HG03060 (cell line): ENCODE data around the gene AXDND1.
"Not testable (repeated sequence)": the region's sequence is repeated elsewhere in the genome, so short reads cannot be mapped to it uniquely, and the experiment has no call there.

ENCODE experiments used
- ATAC-seq: cut with Tn5 transposase; IDR thresholded peaks from one replicate; pipeline ENCODE4 v1.9.1; 2021; ENCODE audit warnings: low read depth, moderate number of reproducible peaks; ENCODE audit not compliant: unreplicated experiment

The AXDND1 gene

DNA sequence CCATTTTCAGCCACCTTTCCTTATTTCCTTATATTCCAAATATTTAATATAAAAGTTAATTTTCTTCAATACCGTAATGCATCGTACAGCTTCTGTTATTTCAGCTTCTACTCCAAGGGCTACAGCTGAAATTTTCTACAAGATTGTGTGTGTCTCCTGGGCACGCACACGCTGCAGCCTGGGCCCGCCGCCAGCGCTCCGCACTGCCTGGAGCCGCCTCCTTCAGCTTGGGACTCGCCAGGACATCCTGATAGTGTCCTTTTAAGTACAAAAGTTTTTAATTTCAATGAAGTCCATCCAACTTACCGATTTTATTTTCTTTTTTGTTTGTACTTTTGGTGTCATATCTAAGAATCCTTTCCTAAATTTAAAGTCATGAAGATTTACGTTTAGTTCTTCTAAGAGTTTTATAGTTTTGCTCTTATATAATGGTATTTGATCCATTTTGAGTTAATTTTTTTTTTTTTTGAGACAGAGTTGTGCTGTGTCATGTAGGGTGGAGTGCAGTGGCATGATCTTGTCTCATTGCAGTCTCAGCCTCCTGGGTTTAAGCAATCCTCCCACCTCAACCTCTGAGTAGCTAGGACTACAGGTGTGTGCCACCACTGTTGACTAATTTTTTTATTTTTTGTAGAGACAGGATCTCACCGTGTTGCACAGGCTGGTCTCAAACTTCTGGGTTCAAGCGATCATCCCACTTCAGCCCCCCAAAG is 82.8 kb downstream of the AXDND1 start:
- no peak for ATAC-seq

DNA sequence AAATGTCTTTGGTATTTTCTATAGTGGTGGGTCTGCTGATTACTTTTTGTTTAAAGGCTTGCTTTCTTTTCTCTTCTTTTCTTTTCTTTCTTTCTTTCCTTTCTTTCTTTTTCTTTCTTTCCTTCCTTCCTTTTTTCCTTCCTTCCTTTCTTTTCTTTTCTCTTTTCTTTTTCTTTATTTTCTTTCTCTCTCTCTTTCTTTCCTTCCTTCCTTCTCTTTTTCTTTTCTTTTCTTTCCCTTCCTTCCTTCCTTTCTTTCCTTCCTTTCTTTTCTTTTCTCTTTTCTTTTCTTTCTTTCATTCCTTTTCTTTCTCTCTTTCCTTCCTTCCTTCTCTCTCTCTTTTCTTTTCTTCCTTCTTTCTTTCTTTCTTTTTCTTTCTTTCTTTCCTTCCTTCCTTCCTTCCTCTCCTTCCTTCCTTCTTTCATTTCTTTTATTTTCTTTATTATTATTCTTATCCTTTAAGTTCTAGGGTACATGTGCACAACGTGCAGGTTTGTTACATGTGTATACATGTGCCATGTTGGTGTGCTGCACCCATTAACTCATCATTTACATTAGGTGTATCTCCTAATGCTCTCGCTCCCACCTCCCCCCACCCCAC is 93.9 kb downstream of the AXDND1 start:
- not testable (repeated sequence) for ATAC-seq

DNA sequence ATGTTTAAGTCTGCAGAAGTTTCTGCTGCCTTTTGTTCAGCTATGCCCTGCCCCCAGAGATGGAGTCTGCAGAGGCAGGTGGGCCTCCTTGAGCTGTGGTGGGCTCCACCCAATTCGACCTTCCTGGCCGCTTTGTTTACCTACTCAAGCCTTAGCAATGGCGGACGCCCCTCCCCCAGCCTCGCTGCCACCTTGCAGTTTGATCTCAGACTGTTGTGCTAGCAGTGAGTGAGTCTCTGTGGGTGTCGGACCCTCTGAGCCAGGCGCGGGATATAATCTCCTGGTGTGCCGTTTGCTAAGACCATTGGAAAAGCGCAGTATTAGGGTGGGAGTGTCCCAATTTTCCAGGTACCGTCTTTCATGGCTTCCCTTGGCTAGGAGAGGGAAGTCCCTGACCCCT is 99.9 kb downstream of the AXDND1 start:
- ATAC-seq: not testable (repeated sequence)

DNA sequence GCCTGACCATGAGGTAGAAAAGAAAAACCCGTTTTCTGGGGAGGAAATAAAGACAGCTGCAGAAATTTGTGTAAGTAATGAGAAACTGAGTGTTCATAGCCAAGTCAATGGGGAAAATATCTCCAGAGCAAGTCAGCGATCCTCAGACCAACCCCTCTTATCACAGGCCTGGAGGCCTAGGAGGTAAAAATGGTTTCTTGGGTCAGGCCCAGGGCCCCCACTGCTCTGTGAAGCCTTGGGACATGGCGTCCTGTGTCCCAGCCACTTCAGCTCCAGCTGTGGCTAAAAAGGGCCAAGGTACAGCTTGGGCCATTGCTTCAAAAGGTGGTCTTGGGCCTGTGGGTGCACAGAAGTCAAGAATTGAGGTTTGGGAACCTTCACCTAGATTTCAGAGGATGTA is 108.9 kb downstream of the AXDND1 start:
- no peak for ATAC-seq

DNA sequence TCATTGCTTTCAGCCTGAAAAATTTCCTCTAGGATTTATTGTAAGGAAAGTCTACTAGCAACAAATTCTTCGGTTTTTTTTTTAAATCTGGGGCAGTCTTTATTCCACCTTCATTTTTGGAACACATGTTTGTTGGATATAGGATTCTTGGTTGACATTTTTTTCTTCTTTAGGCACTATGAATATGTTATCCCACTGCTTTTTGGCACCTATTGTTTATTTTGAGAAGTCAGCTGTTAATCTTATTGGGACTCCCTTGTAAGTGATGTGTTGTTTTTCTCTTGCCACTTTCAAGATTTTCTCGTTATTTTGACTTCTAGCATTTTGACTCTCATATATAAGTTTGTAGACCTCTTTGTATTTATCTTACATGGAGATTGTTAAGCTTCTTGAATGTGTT is 110.7 kb downstream of the AXDND1 start:
- ATAC-seq: no peak

DNA sequence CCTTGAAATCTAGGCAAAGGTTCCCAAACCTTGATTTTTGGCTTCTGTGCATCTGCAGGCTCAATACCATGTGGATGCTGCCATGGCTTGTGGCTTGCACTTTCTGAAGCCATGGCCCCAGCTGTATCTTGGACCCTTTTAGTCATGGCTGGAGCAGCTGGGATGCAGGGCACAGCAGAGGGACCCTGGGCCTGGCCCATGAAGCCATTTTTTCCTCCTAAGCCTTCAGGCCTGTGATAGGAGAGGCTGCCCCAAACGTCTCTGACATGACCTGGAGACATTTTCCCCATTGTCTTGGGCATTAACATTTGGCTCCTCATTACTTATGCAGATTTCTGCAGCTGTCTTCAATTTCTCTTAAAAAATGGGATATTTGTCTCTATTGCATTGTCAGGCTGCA is 112.6 kb downstream of the AXDND1 start:
- no peak for ATAC-seq

DNA sequence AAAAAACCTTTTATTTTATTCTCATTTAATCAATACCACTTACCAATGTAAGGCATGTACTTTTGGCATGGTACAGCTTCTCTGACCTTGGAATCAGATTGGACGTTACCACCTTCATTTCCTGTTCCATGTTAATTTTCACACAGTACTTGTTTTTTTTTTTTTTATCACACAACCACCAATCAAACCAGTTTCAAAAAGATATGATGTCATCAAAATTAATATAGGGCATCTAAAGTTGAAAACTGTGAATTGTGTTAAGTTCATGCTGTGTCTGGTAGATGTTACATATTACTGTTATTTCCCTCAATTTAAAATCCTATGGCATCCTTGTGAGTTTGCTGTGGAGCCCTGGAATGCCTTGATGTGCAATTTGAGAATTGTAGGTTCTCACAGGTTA is 124.8 kb downstream of the AXDND1 start:
- ATAC-seq: no peak

DNA sequence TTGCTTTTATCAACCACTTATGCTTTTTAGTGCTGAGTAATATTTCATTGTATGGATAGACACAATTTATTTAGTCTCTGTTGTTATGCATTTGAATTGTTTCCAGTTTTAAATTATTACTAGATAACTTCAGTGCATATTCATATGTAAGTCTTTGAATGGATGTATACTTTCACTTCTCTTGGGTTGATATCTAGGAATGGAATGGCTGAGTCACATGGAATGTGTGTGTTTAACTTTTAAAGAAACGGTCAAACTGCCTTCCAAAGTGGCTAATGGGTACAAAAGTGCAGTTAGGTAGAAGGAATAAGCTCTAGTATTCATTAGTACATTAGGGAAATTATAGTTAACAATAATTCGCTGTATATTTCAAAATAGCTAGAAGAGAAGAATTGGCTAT is 127.6 kb downstream of the AXDND1 start:
- no peak for ATAC-seq

DNA sequence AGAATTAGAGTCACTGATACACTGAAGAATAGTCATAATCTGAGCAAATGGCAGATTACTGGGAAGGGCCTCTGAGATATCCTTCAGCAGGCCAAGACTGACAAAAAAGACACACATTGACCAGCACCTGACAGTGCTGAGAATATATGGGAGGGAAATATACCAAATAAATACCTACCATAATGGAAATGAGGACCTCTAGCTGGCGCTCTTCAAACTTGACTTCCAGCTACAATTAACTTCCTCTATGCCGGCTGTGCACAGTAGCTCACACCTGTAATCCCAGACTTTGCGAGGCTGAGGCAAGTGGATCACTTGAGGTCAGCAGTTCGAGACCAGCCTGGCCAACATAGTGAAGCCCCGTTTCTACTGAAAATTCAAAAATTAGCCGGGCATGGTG is 140.4 kb downstream of the AXDND1 start:
- ATAC-seq: no peak

DNA sequence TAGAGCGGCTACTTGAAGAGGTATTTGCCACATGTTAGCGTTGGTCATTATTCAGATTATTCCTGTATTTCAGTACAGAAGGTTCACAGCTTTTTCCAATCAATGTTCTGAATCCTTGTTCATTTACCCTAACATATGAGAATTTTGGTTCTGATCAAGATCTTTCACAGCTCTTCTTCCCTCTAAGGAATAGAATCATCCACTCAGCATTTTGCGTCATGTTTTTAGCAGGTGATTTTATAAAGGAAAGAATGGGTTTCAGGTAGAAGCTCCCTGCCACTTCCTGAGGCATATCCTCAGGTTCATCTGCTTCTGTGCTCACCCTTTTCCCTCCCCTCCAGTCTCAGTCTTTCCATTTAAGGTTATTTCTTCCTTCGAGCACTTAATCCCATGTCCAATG is 143.6 kb downstream of the AXDND1 start:
- no peak for ATAC-seq

DNA sequence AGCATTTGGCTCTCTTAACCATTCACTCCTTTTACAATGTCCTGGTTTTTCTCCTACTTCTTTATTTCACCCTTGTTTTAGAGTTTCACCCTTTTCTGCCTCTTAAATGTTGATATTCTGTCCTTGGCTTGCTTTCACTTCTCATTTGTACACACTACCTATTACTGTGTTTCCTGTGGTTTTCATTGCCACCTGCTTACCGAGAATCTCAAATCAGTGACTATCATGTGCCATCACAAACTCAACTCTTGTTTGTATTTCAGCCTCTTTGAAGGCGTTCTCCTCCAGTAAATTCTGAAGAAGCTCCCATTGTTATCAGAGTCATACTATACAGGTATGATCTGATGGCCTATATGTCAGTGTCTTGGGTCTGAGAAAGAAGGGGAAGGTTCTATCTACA is 144.3 kb downstream of the AXDND1 start:
- peak; percentile 86 for ATAC-seq

DNA sequence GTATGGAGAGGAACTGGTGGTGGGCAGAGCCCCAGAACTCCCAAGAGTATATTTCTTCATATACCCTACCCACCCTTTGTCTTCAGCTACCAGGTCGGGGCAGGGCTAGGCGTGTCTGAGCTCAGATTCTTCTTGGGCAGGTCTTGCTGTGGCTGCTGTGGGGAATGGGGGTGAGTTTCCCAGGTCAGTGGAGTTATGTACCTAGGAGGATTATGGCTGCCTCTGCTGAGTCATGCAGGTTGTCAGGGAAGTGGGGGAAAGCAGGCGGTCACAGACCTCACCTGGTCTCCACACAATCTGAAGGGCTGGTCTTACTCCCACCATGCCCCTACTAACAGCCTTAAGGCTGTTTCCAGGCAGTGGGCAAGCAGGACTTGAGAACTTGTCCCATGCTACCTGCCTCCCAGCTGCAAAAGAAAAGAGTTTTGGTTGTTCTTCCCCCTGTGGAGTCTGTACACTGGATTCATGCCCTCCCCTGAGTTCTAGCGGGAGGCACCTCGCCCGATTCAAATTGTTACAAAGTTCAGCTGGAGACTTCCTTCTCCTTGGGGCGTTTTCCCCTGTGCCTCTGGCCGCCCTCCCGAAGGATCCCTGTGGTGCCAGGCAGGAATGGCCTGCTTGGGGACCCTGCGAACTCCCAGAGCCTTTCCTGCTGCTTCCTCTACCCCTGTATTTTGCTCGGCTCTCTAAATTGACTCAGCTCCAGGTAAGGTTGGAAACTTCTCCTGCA is 151.4 kb downstream of the AXDND1 start:
- ATAC-seq: no peak

DNA sequence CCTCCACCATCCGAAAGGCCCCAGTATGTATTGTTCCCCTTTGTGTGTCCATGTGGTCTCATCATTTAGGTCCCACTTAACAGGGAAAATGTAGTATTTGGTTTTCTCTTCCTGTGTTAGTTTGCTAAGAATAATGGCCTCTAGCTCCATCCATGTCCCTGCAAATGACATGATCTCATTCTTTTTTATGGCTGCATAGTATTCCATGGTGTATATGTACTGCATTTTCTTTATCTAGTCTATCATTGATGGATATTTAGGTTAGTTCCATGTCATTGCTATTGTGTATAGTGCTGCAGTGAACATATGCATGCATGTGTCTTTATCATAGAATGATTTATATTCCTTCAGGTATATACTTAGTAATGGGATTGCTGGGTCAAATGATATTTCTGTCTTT is 152.8 kb downstream of the AXDND1 start:
- not testable (repeated sequence) for ATAC-seq

DNA sequence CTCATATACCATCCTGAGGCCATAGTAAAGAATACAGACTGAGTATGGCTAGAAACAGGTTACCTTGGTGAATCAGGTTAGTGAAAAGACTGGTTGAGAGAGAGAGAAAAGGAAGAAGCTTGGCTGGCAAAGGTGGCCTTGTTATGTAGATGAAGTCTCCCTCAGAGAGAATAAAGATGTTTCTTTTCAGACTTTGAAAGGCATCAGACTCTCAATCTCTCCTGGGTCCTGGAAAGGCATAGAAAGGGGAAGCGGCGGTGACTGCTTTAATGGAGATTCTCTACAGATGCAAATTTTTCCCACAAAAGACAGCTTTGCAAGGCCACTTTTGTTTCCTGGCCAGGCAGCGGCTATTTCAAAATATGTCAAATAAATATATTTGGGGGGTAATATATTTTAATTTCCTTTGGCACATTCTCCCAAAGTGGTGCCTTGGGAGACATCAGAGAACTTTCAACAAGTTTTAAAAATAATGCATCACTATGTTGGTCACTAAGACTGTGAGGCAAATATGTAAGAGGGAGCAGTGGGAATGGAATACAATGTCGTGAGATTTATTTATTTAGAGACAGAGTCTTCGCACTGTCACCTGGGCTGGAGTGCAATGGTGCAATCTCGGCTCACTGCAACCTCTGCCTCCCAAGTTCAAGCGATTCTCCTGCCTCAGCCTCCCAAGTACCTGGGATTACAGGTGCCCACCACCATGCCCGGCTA is 163.9 kb downstream of the AXDND1 start:
- ATAC-seq: no peak

DNA sequence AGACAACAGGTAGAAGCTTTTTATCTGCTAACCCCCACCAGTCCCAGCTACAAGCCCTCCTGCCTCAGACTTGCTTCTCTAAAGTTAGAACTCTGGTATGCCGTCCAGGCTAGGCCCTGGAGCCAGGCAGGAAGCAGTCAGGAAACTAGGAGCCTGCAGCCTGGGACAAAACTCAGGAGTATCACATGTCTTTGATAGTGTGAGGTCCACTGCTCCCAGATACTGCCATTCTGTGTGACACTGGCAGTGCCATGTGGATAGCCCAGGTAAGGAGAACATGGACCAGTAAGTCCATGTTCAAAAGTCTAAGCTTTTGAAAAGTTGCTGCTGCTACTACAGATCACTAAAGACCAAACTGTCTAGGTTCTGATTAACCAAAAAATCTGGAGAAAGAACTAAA is 164.6 kb downstream of the AXDND1 start:
- ATAC-seq: no peak

DNA sequence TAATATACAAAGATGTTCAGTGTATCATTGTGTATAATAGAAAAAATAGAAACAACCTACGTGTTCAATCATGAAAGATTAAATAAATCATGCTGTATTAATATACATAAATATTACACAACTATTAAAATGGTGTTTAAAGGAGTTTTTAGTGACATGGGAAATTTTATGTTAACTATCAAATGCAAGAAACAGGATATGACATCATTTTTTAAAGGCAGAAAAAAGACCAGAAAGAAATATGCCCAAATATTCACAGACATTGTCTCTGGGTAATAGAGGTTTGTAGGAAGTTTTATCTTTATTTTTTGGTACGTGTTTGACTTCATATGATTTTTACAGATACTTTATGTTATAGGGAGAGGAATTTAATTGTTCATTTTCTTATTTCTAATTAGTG is 176.0 kb downstream of the AXDND1 start:
- no peak for ATAC-seq

DNA sequence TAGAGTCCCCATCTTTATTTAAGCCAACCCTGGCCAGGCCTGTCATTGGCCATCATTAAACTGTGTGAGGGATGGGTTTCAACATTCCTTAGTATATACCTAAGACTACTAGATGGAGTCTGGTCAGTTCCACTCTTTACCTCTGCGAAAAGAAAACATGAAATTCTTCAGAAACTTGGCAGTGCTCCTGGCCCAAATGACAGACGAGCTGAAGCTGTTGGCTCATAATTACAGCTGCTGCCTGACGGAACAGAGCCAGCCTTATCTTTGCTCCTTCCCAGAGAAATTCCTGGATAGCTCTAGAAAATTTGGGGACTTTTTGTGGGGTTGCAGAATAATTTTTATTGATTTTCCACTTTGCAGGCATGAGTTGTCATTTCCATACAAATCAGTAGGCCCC is 179.6 kb downstream of the AXDND1 start:
- ATAC-seq: no peak

DNA sequence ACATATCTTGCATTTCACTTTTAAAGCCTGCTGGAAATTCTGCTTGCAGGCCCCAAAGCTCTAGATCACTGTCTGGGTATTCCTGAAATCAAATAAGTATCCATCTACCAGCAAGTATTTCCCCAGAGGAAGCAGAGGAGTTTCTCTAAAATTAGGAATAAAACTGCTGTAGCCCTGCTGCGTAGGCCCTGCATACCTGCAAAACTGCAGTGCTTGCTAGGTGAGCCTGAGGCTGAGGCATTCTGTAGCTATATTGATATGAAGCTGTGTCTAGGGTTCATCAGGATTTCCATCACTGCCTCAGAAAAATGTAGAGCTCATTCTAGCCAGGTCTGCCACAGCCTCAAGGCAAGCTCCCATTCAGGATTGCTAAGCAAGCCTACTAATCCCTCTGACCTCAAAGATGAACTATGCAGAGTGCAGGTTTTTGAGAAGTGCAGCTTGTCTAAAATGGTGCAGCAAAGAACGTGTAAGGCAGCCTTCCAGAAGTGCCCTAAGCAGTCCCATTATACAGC is 181.3 kb downstream of the AXDND1 start:
- ATAC-seq: no peak

DNA sequence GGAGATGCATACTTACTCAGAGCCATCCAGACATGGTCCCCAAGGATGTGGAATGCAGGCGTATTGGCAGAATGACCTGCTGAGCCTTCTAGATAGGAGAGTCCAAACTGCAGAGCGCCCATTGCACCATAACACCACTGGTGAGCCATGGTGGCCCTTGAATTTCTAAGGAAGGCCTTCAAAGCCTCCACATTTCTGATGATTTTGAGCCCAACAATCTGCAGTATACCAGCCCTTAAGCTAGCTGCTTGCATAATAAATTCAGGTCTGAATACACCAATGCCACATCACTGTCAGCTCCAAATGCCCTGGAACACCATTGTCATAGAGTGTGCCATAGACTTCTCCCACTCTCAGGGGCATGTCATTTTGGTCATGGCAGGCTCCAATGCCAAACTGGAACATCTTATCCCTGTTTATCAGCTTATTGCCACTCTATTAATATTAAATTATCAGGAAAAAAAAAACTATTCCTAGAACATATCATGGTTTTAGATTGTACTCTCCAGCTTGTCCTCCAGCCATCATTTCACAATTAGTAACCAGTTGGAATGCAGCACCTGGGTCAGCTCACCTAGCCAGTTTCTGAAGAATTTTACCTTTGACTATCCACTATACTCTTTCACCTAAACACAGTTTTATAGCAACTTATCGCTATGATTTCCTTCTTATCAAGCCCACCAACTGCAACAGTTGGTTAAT is 183.0 kb downstream of the AXDND1 start:
- ATAC-seq: no peak

DNA sequence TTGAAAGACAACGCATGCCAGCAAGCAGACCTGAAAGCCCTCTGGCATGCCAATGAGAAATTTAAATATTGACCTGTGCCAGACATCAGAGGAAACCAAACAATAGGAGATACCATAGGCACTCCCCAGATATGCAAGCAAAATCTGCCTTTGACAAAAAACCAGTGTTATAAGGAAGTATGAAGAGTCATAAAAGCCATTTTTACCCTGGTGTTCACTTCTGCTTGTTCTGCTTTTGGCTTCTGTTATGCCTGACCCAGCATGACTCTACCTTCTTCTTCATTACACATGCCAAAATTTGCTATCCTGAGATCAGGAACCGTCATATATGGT is 183.6 kb downstream of the AXDND1 start:
- ATAC-seq: no peak
